ENCODE measurements around the gene OR1C1.

DNA sequence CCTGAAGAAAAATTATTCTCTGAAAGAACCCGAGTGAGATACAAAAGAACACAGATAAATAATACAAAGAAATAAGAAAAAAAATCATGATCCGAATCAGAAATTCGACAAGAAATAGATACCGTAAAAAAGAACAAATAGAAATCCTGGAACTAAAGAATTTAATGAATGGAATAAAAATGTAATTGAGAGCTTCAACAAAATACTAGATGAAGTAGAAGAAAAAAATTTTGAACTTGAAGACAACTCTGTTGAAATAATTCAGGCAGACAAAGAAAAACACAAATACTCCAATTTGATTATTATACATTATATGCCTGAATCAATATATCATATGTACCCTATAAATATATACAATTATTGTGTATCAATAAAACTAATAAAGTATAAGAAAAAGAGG, 39.1 kb downstream of the OR1C1 start:
- TF ChIP-seq POLR2A (IDR thresholded peaks at IDR 0.05; ENCODE audit: low read length) (no peak), GATA1 (IDR thresholded peaks at IDR 0.05; ENCODE audit: low read depth, low read length) (no peak)

Measured in erythroblast (primary cell).